Astrocyte (in vitro differentiated cells and primary cell): ENCODE results near the gene CENPF.

Source experiments
- EZH2 ChIP-seq: IDR thresholded peaks from 2 replicates; pipeline ENCODE4 v1.6.1; 2012; ENCODE audit warnings: mild to moderate bottlenecking, low read length, inconsistent platforms; ENCODE audit not compliant: insufficient read depth
- TF ChIP-seq, protein P1 (sequence below): IDR thresholded peaks from 2 replicates; pipeline ENCODE4 v1.5.1; 2011; ENCODE audit warnings: low read depth, mild to moderate bottlenecking, inconsistent platforms, low read length, moderate library complexity; ENCODE audit not compliant: insufficient read depth

DNA sequence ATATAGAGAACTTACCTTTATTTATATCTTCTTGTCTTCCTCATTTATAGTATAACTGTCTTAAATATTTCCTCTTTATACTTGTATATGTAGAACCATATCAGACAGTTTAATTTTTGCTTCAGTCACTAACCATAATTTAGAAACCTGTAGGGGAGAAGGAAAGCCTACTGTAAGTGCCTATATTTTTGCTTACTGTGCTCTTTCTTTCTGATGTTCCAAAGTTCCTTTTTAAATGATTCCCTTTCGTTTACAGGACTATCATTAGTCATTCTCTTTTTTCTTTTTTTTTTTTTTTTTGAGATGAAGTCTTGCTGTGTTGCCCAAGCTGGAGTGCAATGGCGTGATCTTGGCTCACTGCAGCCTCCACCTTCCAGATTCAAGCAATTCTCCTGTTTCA, 109.7 kb downstream of the CENPF start:
- TF ChIP-seq, protein P1, sequence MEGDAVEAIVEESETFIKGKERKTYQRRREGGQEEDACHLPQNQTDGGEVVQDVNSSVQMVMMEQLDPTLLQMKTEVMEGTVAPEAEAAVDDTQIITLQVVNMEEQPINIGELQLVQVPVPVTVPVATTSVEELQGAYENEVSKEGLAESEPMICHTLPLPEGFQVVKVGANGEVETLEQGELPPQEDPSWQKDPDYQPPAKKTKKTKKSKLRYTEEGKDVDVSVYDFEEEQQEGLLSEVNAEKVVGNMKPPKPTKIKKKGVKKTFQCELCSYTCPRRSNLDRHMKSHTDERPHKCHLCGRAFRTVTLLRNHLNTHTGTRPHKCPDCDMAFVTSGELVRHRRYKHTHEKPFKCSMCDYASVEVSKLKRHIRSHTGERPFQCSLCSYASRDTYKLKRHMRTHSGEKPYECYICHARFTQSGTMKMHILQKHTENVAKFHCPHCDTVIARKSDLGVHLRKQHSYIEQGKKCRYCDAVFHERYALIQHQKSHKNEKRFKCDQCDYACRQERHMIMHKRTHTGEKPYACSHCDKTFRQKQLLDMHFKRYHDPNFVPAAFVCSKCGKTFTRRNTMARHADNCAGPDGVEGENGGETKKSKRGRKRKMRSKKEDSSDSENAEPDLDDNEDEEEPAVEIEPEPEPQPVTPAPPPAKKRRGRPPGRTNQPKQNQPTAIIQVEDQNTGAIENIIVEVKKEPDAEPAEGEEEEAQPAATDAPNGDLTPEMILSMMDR, result no peak
- no peak for TF ChIP-seq EZH2
